HG03442 (cell line): ENCODE results near the gene MPHOSPH6.
"Not testable (repeated sequence)": the region's sequence is repeated elsewhere in the genome, so short reads cannot be mapped to it uniquely, and the experiment has no call there.

ENCODE experiments used
- ATAC-seq: cut with Tn5 transposase; IDR thresholded peaks from one replicate; pipeline ENCODE4 v1.9.1; 2021; ENCODE audit warnings: mild to moderate bottlenecking, moderate library complexity; ENCODE audit not compliant: unreplicated experiment

Gene MPHOSPH6

DNA sequence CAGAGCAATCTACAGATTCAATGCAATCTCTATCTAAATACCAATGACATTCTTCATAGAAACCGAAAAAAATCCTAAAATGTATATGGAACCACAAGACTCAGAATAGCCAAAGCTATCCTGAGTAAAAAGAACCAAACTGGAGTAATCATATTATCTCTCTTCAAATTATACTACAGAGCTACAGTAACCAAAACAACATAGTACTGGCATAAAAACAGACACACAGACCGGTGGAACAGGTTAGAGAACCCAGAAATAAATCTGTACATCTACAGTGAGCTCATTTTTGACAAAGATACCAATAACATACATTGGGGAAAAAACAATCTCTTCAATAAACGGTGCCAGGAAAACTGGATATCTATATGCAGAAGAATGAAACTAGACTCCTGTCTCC is 45.4 kb downstream of the MPHOSPH6 start:
- ATAC-seq: no peak

DNA sequence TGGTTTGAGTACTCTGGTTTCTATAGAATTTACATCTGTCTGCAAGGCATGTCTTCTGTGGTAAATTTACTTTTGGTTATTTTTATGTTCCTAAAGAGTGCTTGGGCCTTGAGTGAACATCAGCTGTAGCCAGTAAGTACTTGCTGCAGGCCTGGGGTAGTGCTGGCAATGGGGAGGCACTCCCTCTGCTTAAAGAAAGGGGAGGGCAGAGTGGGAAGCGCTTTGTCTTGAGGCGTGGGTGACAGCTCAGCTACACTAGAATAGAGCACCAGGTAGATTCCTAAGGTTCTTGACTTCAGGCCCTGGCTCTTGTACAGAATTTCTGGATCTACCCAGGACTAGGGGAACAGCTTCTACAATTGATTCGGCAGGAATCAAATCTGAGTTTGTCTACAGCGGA is 50.6 kb downstream of the MPHOSPH6 start:
- no peak for ATAC-seq

DNA sequence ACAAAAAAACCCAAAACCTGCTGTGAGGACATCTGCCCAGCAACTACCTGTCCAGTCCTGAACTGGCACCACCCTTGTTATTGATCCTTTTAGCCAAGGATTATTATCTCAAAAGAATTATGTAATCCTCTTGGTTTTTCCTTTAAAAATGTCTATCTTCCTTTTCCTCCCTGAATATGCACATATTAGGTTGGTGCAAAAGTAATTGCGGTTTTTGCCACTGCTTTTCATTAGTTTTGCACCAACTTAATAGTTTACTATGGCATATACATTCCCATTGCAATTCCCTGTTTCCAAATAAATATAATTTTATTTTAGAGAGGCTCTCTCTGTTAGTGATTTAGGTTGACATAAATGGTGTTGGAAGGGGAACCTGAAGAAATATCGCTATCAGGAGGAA is 51.3 kb downstream of the MPHOSPH6 start:
- no peak for ATAC-seq

DNA sequence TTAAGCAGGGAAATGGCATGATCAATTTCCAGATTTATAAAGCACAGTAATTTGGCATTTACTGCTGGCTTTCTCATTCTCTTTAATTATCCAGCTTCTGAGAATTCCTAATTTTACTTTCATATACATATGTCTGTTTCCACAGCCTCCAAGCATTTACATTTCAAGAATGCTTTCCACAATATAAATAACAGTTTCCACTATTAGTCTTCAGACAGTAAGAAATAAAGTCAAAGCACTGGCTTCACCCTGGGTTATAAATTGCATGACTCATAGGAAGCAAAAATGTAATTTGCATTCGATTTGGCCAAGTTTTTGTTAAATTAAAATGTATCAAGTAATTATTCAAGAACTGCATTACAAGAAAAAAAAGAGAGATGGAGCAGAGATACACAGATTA is 53.5 kb downstream of the MPHOSPH6 start:
- no peak for ATAC-seq

DNA sequence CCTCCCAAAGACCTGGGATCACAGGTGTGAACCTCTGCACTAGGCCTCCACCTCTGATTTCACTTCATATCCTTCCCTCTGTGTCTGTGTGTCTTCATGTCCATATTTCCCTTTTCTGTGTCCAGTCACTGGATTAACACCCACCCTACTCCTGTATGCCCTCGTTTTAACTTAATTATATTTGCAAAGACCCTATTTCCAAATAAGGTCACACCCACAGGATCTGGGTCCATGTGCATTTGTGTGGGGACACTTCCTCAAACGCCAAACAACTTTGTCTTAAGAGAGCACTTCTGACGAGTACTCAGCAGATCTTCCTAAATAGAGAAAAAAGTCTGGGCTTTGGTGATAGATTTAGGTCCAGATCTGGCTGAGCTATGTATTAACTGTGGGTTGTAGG is 56.3 kb downstream of the MPHOSPH6 start:
- no peak for ATAC-seq

DNA sequence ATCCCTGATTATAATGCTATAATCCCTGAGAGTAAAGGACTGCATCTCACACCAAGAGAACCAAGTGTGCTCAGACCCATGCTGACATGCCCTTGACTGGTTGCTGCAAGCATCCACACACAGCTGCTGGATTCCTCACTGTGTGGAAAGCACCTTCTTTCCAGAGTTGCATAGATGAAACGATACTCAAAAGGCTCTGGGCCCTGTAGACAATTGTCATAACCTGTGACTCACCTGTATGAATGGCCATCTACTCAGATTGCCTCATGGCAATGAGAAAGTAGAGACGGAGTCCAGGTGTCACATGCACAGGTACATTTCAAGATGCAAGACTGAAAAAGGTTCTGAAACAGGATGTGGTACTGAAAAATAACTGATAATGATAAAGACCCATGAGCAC is 58.1 kb downstream of the MPHOSPH6 start:
- no peak for ATAC-seq

GRCh38 chr16:82109266-82109665 is 60.8 kb downstream of the MPHOSPH6 start:
- not testable (repeated sequence) for ATAC-seq

- no peak for ATAC-seq
These were observed 61.2 kb downstream of the MPHOSPH6 start for GRCh38 chr16:82108774-82109173.

- no peak for ATAC-seq
These were observed 61.9 kb downstream of the MPHOSPH6 start for GRCh38 chr16:82108100-82108499.

GRCh38 chr16:82105107-82105506 is 64.9 kb downstream of the MPHOSPH6 start:
- no peak for ATAC-seq
